ENCODE results near the gene MGAT5B.

MGAT5B gene

GRCh38 chr17:76988796-76989195, 120.6 kb downstream of the MGAT5B start:
- no peak for FAIRE-seq
- TF ChIP-seq TAF1 (IDR thresholded peaks at IDR 0.05; ENCODE audit: low read depth, low read length), result no peak
- TF ChIP-seq POU2F2 (IDR thresholded peaks at IDR 0.05; ENCODE audit: low read depth, low read length), result no peak
- TF ChIP-seq PAX5 (IDR thresholded peaks at IDR 0.05; ENCODE audit: insufficient read depth, low read length, severe bottlenecking), result no peak
- no peak for TF ChIP-seq SPI1 (IDR thresholded peaks at IDR 0.05; ENCODE audit: low read depth, low read length)
- TF ChIP-seq POLR2A (IDR thresholded peaks at IDR 0.05; ENCODE audit: low read depth, low read length), result no peak
- no peak for DNase-seq (ENCODE audit: insufficient read length, low spot score)

GRCh38 chr17:76989519-76989918, 121.3 kb downstream of the MGAT5B start:
- TF ChIP-seq SPI1 (IDR thresholded peaks at IDR 0.05; ENCODE audit: low read depth, low read length) (no peak), TAF1 (IDR thresholded peaks at IDR 0.05; ENCODE audit: low read depth, low read length) (no peak), POLR2AphosphoS5 (IDR thresholded peaks at IDR 0.05; ENCODE audit: low read depth, low read length) (no peak), POLR2A (IDR thresholded peaks at IDR 0.05; ENCODE audit: low read depth, low read length) (no peak), POU2F2 (IDR thresholded peaks at IDR 0.05; ENCODE audit: low read depth, low read length) (no peak), PAX5 (IDR thresholded peaks at IDR 0.05; ENCODE audit: insufficient read depth, low read length, severe bottlenecking) (no peak)
- no peak for FAIRE-seq

GRCh38 chr17:76992891-76993290, 124.7 kb downstream of the MGAT5B start:
- TF ChIP-seq POLR2A (IDR thresholded peaks at IDR 0.05; ENCODE audit: low read depth, low read length), result no peak
- no peak for TF ChIP-seq POU2F2 (IDR thresholded peaks at IDR 0.05; ENCODE audit: low read depth, low read length)
- TF ChIP-seq POLR2AphosphoS5 (IDR thresholded peaks at IDR 0.05; ENCODE audit: low read depth, low read length), result no peak
- TF ChIP-seq PAX5 (IDR thresholded peaks at IDR 0.05; ENCODE audit: insufficient read depth, low read length, severe bottlenecking), result no peak
- no peak for TF ChIP-seq TAF1 (IDR thresholded peaks at IDR 0.05; ENCODE audit: low read depth, low read length)
- no peak for TF ChIP-seq SPI1 (IDR thresholded peaks at IDR 0.05; ENCODE audit: low read depth, low read length)
- no peak for FAIRE-seq
- DNase-seq (ENCODE audit: insufficient read length, low spot score), result no peak

More at GRCh38 chr17:76989519-76989918, 121.3 kb downstream of the MGAT5B start:
- no peak for DNase-seq (ENCODE audit: insufficient read length, low spot score)

- FAIRE-seq, result no peak
- no peak for TF ChIP-seq SPI1 (IDR thresholded peaks at IDR 0.05; ENCODE audit: low read depth, low read length)
- TF ChIP-seq PAX5 (IDR thresholded peaks at IDR 0.05; ENCODE audit: insufficient read depth, low read length, severe bottlenecking), result no peak
- TF ChIP-seq POLR2A (IDR thresholded peaks at IDR 0.05; ENCODE audit: low read depth, low read length), result no peak
- no peak for TF ChIP-seq POLR2AphosphoS5 (IDR thresholded peaks at IDR 0.05; ENCODE audit: low read depth, low read length)
- TF ChIP-seq TAF1 (IDR thresholded peaks at IDR 0.05; ENCODE audit: low read depth, low read length), result no peak
- no peak for DNase-seq (ENCODE audit: insufficient read length, low spot score)
Observed at GRCh38 chr17:76993651-76994050, 125.4 kb downstream of the MGAT5B start.

GRCh38 chr17:76994237-76994637, 126.0 kb downstream of the MGAT5B start:
- FAIRE-seq (no peak), DNase-seq (ENCODE audit: insufficient read length, low spot score) (no peak)
- TF ChIP-seq PAX5 (IDR thresholded peaks at IDR 0.05; ENCODE audit: insufficient read depth, low read length, severe bottlenecking), result no peak
- TF ChIP-seq POU2F2 (IDR thresholded peaks at IDR 0.05; ENCODE audit: low read depth, low read length), result no peak
- TF ChIP-seq SPI1 (IDR thresholded peaks at IDR 0.05; ENCODE audit: low read depth, low read length), result no peak
- no peak for TF ChIP-seq POLR2A (IDR thresholded peaks at IDR 0.05; ENCODE audit: low read depth, low read length)
- no peak for TF ChIP-seq TAF1 (IDR thresholded peaks at IDR 0.05; ENCODE audit: low read depth, low read length)
- no peak for TF ChIP-seq POLR2AphosphoS5 (IDR thresholded peaks at IDR 0.05; ENCODE audit: low read depth, low read length)

- no peak for FAIRE-seq
- DNase-seq (ENCODE audit: insufficient read length, low spot score), result no peak
Observed at GRCh38 chr17:76995387-76996105, 127.3 kb downstream of the MGAT5B start.

GRCh38 chr17:76996741-76997694, 128.8 kb downstream of the MGAT5B start:
- DNase-seq (ENCODE audit: insufficient read length, low spot score) (no peak), FAIRE-seq (no peak)

More at GRCh38 chr17:76995387-76996105, 127.3 kb downstream of the MGAT5B start:
- no peak for TF ChIP-seq POLR2AphosphoS5 (IDR thresholded peaks at IDR 0.05; ENCODE audit: low read depth, low read length)
- no peak for TF ChIP-seq SPI1 (IDR thresholded peaks at IDR 0.05; ENCODE audit: low read depth, low read length)
- TF ChIP-seq TAF1 (IDR thresholded peaks at IDR 0.05; ENCODE audit: low read depth, low read length), result no peak
- no peak for TF ChIP-seq POU2F2 (IDR thresholded peaks at IDR 0.05; ENCODE audit: low read depth, low read length)
- TF ChIP-seq PAX5 (IDR thresholded peaks at IDR 0.05; ENCODE audit: insufficient read depth, low read length, severe bottlenecking), result no peak
- no peak for TF ChIP-seq POLR2A (IDR thresholded peaks at IDR 0.05; ENCODE audit: low read depth, low read length)

GRCh38 chr17:76997981-76998531, 129.9 kb downstream of the MGAT5B start:
- no peak for TF ChIP-seq POU2F2 (IDR thresholded peaks at IDR 0.05; ENCODE audit: low read depth, low read length)
- TF ChIP-seq TAF1 (IDR thresholded peaks at IDR 0.05; ENCODE audit: low read depth, low read length), result 0 out of 2 replicates have a peak, but pooled peaks have one; percentile 23
- peak; percentile 51 for TF ChIP-seq SPI1 (IDR thresholded peaks at IDR 0.05; ENCODE audit: low read depth, low read length)
- no peak for TF ChIP-seq PAX5 (IDR thresholded peaks at IDR 0.05; ENCODE audit: insufficient read depth, low read length, severe bottlenecking)
- no peak; the same call in 1 of the 2 replicates for TF ChIP-seq POLR2A (IDR thresholded peaks at IDR 0.05; ENCODE audit: low read depth, low read length)
- TF ChIP-seq POLR2AphosphoS5 (IDR thresholded peaks at IDR 0.05; ENCODE audit: low read depth, low read length), result no peak
- DNase-seq (ENCODE audit: insufficient read length, low spot score) (peak; percentile 44), FAIRE-seq (peak; percentile 93)

More at GRCh38 chr17:76996741-76997694, 128.8 kb downstream of the MGAT5B start:
- TF ChIP-seq POLR2A (IDR thresholded peaks at IDR 0.05; ENCODE audit: low read depth, low read length) (no peak), POLR2AphosphoS5 (IDR thresholded peaks at IDR 0.05; ENCODE audit: low read depth, low read length) (no peak), POU2F2 (IDR thresholded peaks at IDR 0.05; ENCODE audit: low read depth, low read length) (no peak), PAX5 (IDR thresholded peaks at IDR 0.05; ENCODE audit: insufficient read depth, low read length, severe bottlenecking) (no peak), SPI1 (IDR thresholded peaks at IDR 0.05; ENCODE audit: low read depth, low read length) (no peak), TAF1 (IDR thresholded peaks at IDR 0.05; ENCODE audit: low read depth, low read length) (no peak)

Data from GM12891 (cell line).